Spinal cord (tissue), 10 donors: ENCODE data around the gene WNT9B. TPM values are rescaled to one million over a fixed set of nuclear protein-coding genes. Genes with fewer than 3 reads are reported as not detected.
"Not testable (repeated sequence)": the region's sequence is repeated elsewhere in the genome, so short reads cannot be mapped to it uniquely, and the experiment has no call there.

Experiments used
- DNase-seq, 6 donors: peaks; one replicate each; pipeline versions ENCODE4 v3.0.0 to v3.0.0-alpha.2; 2013 to 2015; ENCODE audit warnings: low spot score in 6 of 6, low read depth in 4 of 6
- H3K27ac ChIP-seq: one replicate; pipeline ENCODE4 v1.5.1; 2013; ENCODE audit warnings: low read depth, low read length, control low read depth
- H3K27me3 ChIP-seq: one replicate; pipeline ENCODE4 v1.6.1; 2013; ENCODE audit warnings: low read length; ENCODE audit not compliant: control insufficient read depth, insufficient read depth
- H3K36me3 ChIP-seq: one replicate; pipeline ENCODE4 v1.6.1; 2013; ENCODE audit warnings: low read length; ENCODE audit not compliant: control insufficient read depth, insufficient read depth
- H3K4me1 ChIP-seq: one replicate; pipeline ENCODE4 v1.6.1; 2013; ENCODE audit warnings: low read length; ENCODE audit not compliant: control insufficient read depth, insufficient read depth
- H3K4me3 ChIP-seq: one replicate; pipeline ENCODE4 v1.5.1; 2013; ENCODE audit warnings: low read depth, low read length, control low read depth
- H3K9me3 ChIP-seq: one replicate; pipeline ENCODE4 v1.6.1; 2013; ENCODE audit warnings: low read length; ENCODE audit not compliant: control insufficient read depth, insufficient read depth
- WGBS: methylation state at CpG from one replicate; pipeline ENCODE4 v1.1.5; 2013; ENCODE audit warnings: missing lambda C conversion rate; ENCODE audit not compliant: insufficient coverage; 5-methylcytosine and 5-hydroxymethylcytosine counted together
- polyA plus RNA-seq, 2 donors: library from polyadenylated mRNA; unstranded; fragments of 120-200 nt; gene quantifications; one replicate each; pipeline ENCODE4 v1.2.1, GENCODE V29; 2013; ENCODE audit not compliant: insufficient read length in 2 of 2
- total RNA-seq, 2 donors: library from RNA; depleted of rRNA in 1 of 2; stranded (reverse); fragments of 120-200 nt in 1 of 2; fragments of >200 nt in 1 of 2; gene quantifications; one replicate each; pipeline versions ENCODE4 v1.2.3 to v1.2.4, GENCODE V29; 2013 to 2014
- donor health status: healthy.

WNT9B gene
- total and polyA plus RNA-seq, 4 donors: 0.44 to 2.1 (median 0.96) TPM

- WGBS: no CpG with 5 or more reads among the region's 3 CpGs
- H3K4me1 ChIP-seq: no peaks in the 10 kb centered on the region
- H3K27ac ChIP-seq: no peak overlapping the region
- H3K27me3 ChIP-seq: no peaks in the 10 kb centered on the region
- DNase-seq: no peak
- no peak overlapping the region for H3K4me3 ChIP-seq
- H3K36me3 ChIP-seq: no peaks in the 10 kb centered on the region
- H3K9me3 ChIP-seq: no peaks in the 10 kb centered on the region
Measured at GRCh38 chr17:46916623-46917022, 65.2 kb downstream of the WNT9B start.

GRCh38 chr17:46917041-46917440, 65.7 kb downstream of the WNT9B start:
- no peaks in the 10 kb centered on the region for H3K9me3 ChIP-seq
- no peak overlapping the region for H3K27ac ChIP-seq
- H3K4me1 ChIP-seq: no peaks in the 10 kb centered on the region
- H3K4me3 ChIP-seq: no peak overlapping the region
- no peaks in the 10 kb centered on the region for H3K27me3 ChIP-seq
- DNase-seq: no peak
- no peaks in the 10 kb centered on the region for H3K36me3 ChIP-seq

GRCh38 chr17:46917516-46917915, 66.1 kb downstream of the WNT9B start:
- H3K9me3 ChIP-seq: no peaks in the 10 kb centered on the region
- H3K27me3 ChIP-seq: no peaks in the 10 kb centered on the region
- no peaks in the 10 kb centered on the region for H3K4me1 ChIP-seq
- no peak for DNase-seq
- 100% methylated on average over 1 of the region's 4 CpGs for WGBS
- H3K27ac ChIP-seq: no peak overlapping the region
- H3K4me3 ChIP-seq: no peak overlapping the region
- H3K36me3 ChIP-seq: no peaks in the 10 kb centered on the region

- no CpG with 5 or more reads among the region's 4 CpGs for WGBS
- not testable (repeated sequence) for H3K4me1 ChIP-seq, H3K27me3 ChIP-seq, DNase-seq, H3K9me3 ChIP-seq, H3K27ac ChIP-seq, H3K36me3 ChIP-seq
- H3K4me3 ChIP-seq: peak overlapping the region; percentile 94
Measured at GRCh38 chr17:46921962-46922361, 70.6 kb downstream of the WNT9B start.

GRCh38 chr17:46922487-46922803, 71.1 kb downstream of the WNT9B start:
- no peaks in the 10 kb centered on the region for H3K9me3 ChIP-seq
- H3K27ac ChIP-seq: peak overlapping the region; percentile 99
- H3K4me1 ChIP-seq: no peaks in the 10 kb centered on the region
- no peaks in the 10 kb centered on the region for H3K27me3 ChIP-seq
- no peak for DNase-seq
- H3K4me3 ChIP-seq: peak overlapping the region; percentile 94
- 0% methylated on average over 4 of the region's 6 CpGs for WGBS
- no peaks in the 10 kb centered on the region for H3K36me3 ChIP-seq

GRCh38 chr17:46922804-46923635, 71.6 kb downstream of the WNT9B start, which contains the start of gene GOSR2:
Gene GOSR2 (plus strand): TSS chr17:46923160. CDS start chr17:46923193, 33 bp downstream.
- no peaks in the 10 kb centered on the region for H3K9me3 ChIP-seq
- WGBS: under 1% methylated on average over 48 of the region's 52 CpGs
- peak within 1 kb of the TSS; percentile 99 for H3K27ac ChIP-seq
- H3K27me3 ChIP-seq: no peaks in the 10 kb centered on the region
- H3K4me1 ChIP-seq: no peaks in the 10 kb centered on the region
- DNase-seq: peak; percentile 85 to 98 (median 92)
- no peaks in the 10 kb centered on the region for H3K36me3 ChIP-seq
- H3K4me3 ChIP-seq: peak within 1 kb of the TSS; percentile 94

- Histone ChIP-seq H3K4me1 (no peaks in the 10 kb centered on the region), H3K27me3 (no peaks in the 10 kb centered on the region)
- WGBS: 81% methylated on average over 2 of the region's 5 CpGs
Measured at GRCh38 chr17:46925185-46925868, 73.9 kb downstream of the WNT9B start.

GRCh38 chr17:46928467-46929261, 77.3 kb downstream of the WNT9B start:
- Histone ChIP-seq H3K4me3 (no peak overlapping the region), H3K36me3 (peaks cover 16% of the 10 kb centered on the region), H3K27ac (no peak overlapping the region), H3K4me1 (no peaks in the 10 kb centered on the region), H3K27me3 (no peaks in the 10 kb centered on the region), H3K9me3 (no peaks in the 10 kb centered on the region)
- no peak for DNase-seq
- 97% methylated on average over 9 of the region's 10 CpGs for WGBS

More at GRCh38 chr17:46925185-46925868, 73.9 kb downstream of the WNT9B start:
- DNase-seq: no peak
- Histone ChIP-seq H3K27ac (no peak overlapping the region), H3K9me3 (no peaks in the 10 kb centered on the region), H3K4me3 (no peak overlapping the region), H3K36me3 (peaks cover 3% of the 10 kb centered on the region)

GRCh38 chr17:46929413-46929812, 78.0 kb downstream of the WNT9B start:
- no peak overlapping the region for H3K27ac ChIP-seq
- WGBS: 71% methylated on average over 4 of the region's 6 CpGs
- DNase-seq: peak in 1 of 6 donors; percentile 49

More at GRCh38 chr17:46929413-46929812, 78.0 kb downstream of the WNT9B start:
- H3K4me1 ChIP-seq: no peaks in the 10 kb centered on the region
- peaks cover 24% of the 10 kb centered on the region for H3K36me3 ChIP-seq
- no peaks in the 10 kb centered on the region for H3K9me3 ChIP-seq
- H3K27me3 ChIP-seq: no peaks in the 10 kb centered on the region
- H3K4me3 ChIP-seq: no peak overlapping the region
